Activated effector memory CD4-positive, alpha-beta T cell treated with Interleukin-2 at 50 U/mL for 16 hours (primary cell): Measurements from ENCODE around the gene KCNH2.
"Not testable (repeated sequence)": the region's sequence is repeated elsewhere in the genome, so short reads cannot be mapped to it uniquely, and the experiment has no call there.

Experiments
- DNase-seq: peaks from one replicate; pipeline ENCODE4 v3.0.0-alpha.2; 2020

The KCNH2 gene, protein sequence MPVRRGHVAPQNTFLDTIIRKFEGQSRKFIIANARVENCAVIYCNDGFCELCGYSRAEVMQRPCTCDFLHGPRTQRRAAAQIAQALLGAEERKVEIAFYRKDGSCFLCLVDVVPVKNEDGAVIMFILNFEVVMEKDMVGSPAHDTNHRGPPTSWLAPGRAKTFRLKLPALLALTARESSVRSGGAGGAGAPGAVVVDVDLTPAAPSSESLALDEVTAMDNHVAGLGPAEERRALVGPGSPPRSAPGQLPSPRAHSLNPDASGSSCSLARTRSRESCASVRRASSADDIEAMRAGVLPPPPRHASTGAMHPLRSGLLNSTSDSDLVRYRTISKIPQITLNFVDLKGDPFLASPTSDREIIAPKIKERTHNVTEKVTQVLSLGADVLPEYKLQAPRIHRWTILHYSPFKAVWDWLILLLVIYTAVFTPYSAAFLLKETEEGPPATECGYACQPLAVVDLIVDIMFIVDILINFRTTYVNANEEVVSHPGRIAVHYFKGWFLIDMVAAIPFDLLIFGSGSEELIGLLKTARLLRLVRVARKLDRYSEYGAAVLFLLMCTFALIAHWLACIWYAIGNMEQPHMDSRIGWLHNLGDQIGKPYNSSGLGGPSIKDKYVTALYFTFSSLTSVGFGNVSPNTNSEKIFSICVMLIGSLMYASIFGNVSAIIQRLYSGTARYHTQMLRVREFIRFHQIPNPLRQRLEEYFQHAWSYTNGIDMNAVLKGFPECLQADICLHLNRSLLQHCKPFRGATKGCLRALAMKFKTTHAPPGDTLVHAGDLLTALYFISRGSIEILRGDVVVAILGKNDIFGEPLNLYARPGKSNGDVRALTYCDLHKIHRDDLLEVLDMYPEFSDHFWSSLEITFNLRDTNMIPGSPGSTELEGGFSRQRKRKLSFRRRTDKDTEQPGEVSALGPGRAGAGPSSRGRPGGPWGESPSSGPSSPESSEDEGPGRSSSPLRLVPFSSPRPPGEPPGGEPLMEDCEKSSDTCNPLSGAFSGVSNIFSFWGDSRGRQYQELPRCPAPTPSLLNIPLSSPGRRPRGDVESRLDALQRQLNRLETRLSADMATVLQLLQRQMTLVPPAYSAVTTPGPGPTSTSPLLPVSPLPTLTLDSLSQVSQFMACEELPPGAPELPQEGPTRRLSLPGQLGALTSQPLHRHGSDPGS

DNA sequence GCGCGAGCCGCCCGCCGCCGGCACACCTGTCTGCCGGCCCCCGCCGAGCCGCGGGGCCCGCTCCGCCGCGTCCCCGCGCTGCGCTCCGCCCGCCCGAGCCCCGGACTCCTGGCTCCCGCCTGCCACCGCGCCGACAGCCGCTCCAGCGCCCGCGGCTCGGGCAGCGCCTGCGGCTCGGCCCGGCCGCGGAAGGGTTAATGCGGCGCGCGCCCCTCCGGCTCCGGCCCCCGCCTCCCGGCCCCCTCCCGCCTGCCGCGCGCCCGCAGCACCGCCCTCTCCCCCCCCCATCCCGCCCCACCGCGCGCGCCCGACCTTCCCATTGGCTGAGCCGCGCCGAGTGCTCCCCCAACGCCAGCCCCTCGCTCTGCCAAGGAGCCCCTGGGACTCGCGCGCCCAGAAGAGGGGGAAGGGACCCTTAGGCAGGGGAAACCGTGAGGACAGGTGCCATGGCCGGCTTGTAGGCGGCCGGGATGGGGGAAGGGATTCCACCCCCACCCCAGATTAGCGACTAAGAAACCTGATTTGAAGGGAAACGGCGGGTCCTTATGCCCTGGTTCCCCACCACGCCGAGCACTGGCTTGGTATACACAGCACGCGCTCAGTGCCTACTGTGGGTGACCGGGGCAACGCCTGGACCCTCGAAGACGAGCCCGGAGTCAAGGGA is at the start of gene KCNH2:
KCNH2 (minus strand) TSS at position 196 of the 664 bp plus-strand sequence. CDS start 408 bp downstream, outside the sequence.
- no peak for DNase-seq

DNA sequence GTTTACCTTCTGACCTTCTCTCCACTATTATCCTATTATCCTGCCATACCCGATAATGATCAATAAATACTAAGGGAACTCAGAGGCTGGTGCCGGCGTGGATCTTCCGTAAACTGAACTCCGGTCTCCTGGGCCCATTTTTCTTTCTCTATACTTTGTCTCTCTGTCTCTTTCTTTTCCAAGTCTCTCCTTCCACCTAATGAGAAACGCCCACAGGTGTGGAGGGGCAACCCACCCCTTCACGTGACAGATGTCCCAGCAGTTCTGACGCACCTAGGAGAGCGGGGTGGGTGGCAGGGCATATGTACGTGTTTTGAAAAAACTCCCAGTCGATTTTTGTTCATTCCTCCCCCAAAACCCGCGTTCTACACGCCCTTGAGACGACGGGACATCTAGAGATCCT is 49.6 kb upstream of the KCNH2 start:
- not testable (repeated sequence) for DNase-seq

DNA sequence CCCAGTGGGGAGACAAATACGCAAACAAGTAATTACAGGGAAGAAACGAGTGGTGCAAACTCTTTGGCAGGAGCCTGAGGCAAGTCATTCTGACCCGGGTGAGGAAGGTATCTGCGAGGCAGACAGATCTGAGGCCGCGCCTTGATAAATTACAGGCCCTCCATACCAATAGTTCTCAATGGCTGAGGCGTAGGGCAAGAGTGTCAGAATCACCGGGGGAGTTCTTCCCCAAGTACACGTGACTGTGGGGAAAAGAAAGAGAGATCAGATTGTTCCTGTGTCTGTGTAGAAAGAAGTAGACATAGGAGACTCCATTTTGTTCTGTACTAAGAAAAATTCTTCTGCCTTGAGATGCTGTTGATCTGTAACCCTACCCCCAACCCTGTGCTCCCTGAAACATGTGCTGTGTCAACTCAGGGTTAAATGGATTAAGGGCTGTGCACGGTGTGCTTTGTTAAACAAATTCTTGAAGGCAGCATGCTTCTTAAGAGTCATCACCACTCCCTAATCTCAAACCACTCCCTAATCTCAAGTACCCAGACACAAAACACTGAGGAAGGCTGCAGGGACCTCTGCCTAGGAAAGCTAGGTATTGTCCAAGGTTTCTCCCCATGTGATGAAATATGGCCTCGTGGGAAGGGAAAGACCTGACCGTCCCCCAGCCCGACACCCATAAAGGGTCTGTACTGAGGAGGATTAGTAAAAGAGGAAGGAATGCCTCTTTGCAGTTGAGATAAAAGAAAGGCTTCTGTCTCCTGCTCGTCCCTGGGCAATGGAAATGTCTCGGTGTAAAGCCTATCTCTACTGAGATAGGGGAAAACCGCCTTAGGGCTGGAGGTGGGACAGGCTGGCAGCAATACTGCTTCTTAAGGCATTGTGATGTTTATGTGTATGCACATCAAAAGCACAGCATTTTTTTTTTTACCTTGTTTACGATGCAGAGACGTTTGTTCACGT is 48.9 kb upstream of the KCNH2 start:
- not testable (repeated sequence) for DNase-seq

DNA sequence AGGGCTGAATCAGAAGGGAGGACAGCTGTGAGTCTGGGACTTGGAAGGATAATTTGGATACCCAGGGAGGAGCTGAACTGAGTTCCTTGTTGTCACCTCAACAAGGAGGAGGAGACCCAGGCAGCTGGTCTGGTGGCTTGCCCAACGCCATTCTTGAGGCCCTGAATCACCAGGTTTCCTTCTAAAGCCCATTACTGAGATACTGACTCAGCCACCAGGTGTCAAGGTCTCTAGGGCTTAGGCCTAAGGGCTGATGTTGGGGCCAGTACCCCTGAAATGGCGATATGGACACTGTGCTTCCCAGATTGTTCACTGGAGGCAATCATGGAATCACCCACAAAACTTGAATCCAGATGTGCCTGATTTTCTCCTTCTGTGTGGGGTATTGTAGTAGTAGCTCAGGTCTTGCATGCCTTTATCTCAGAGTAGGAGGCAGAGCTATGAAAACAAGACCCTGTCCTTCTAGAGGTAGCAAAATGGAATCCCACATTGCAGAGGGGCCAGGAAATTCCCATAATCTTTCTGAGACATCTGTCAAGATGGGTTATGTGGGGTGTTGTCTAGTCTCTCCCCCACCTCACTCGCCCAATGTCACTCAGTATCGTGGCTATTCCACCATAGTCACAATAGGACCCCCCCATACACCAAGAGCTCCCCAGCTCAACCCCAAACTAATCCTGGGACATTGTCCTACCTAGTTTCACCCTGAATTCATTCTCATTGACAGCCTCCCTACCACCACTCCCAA is 48.0 kb upstream of the KCNH2 start:
- DNase-seq, result no peak

DNA sequence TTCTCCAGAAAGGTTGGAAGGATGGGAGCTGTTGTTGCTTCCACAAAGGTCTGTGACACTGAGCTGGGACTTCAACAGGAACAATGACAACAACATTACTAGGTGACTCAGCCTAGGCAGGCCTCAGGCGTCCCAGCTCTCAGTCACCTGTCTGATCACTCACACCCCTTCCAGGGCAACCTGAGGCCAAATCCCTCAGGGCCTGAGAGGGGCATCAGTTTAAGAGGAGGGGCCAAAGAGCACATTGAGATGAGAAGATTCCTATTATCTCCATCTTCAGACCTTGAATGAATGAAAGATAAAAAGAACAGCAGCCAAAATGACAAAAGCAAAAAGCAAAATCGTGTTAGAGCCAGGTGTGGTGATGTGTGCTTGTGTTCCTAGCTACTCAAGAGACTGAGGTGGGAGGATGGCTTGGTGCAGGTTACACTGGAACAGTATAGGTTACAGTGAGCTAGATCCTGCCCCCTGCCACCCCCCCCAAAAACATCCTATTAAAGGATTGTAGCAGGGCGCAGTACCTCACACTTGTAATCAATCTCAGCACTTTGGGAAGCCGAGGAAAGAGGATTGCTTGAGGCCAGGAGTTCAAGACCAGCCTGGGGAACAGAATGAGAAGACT is 46.4 kb upstream of the KCNH2 start, which contains the start of gene ATG9B:
ATG9B (minus strand) TSS at position 60 of the 622 bp plus-strand sequence. CDS start 71 bp downstream, outside the sequence.
- no peak for DNase-seq

DNA sequence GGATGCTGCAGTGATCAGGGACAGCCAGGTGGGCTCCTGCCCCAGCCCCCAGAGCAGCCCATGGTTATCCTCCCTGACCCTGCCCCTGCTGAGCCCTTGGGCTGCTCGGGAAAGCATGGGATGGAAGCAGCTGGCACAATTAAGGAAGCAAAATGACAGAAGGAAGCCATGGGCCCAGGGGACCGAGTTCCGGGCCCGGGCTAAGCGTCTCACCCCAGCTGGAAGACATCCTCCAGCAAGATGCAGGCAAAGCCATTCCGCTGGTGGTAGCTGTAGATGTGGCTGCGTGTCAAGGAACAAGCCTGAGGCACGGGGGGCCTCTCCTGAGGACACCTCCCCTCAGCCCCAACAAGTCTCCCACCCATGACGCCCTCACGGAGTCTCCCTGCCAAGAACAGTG is 45.1 kb upstream of the KCNH2 start:
- DNase-seq, result no peak

DNA sequence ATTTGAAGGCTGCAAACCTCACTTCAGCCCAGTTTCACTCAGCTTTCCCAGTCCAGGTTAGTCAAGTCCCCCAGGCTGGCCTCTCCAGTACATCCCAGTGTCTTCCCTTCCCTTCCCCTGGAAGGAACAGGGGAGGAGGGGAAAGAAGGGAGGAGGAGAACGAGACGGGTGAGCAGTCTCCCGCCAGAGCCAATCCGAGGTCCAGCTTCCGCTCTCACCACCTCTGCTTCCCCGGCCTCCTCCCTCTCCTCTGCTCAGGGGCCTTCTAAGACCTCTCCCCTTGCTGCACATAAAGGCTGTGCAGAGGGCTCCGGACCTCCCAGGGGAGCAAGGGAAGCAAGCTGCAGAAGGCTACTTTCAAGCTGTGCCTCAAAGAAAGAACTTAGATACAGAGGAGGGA is 42.1 kb upstream of the KCNH2 start:
- DNase-seq, result no peak

DNA sequence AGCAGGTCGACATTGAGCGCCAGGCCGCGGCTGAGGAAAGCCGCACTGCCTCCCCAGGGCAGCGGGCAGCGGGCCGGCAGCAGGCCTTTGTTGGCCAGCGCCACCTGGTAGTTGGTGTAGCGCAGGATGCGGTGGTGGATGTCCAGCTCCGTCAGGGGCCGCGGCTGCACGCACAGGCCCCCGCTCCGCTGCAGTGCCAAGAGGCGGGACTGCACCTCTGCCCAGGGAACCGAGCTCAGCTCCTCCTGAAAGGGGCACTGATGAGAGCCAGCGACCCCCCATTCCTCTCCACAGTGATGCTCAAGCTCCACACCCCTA is 41.0 kb upstream of the KCNH2 start:
- DNase-seq, result no peak

DNA sequence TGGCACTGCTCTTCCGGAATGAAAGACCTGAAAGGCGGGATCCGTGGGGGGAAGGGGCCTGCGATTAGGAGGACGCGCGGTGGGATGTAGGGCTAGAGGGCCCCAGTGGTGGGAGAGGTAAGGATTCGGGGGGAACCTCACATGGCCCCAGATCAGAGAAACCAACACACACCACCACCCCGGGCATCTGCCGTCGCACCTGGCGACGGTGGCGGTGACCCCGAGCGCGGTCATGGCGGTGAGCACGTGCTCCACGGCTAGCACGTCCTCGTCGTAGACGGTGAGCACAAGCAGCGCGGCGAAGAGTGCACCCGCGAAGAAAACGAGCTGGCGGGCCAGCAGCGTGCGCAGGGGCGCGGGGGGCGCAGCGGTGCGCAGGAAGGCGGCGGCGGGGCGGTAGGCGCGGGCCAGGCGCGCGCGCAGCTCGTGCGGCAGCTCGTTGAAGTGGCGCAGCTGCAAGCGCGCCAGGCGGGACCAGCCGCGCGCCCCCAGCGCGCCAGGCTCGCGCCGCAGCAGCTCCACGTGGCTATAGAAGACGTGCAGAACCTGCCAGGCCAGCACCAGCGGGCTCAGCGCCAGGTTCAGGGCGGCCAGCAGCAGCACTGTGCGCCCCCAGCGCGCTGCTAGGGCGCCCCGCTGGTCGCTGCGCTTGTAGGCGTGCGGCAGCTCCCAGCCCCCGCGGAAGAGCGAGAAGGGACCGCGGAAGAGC is 40.5 kb upstream of the KCNH2 start:
- DNase-seq, result peak; percentile 30

DNA sequence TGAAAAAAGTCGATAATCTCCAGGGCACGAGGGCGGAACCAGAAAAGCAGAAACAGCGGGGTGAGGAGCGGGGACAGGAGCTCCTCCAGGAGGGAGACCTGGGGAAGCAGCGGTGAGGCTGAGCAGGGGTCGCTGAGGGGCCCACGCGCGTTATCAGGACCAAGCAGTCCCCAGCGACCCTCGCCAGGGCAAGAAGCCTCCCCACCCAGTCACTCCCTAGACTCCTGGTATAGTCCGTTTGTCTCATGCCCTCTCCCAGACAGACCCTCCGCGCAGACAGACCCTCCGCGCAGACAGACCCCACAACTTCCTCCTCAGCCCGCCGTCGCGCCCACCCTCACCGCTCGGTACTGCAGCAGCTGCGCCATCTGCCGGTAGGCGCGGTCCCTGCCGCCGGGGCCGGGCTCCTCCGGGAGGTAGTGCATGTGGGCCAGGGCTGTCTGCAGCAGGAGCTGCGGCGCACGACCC is 39.9 kb upstream of the KCNH2 start:
- peak; percentile 67 for DNase-seq

DNA sequence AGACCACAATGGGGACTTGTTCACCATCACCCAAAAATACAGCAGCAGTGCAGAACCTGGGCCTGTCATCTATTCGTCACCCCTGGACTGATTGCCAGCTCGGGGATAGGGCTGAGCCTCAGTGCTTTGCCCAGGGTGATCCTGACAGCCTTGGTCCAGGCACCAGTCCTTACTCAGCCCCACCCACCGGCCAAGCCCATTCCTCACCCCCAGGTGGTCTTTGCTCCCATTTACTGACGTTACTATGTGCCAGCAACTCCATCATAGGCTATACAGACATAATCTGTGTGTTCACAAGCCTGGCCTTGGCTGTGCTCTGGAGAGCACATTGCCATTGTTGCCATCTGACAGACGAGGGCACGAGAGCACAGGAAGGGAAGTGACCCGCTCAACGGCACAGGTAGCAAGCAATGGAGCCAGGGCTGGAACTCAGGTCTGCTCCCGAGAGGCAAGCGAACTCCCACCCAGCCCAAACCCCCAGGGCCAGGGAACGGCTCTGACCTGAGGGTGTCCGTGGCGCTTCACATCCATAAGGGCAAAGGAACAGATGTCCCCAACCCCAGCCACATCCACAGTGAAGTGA is 39.3 kb upstream of the KCNH2 start:
- no peak for DNase-seq

DNA sequence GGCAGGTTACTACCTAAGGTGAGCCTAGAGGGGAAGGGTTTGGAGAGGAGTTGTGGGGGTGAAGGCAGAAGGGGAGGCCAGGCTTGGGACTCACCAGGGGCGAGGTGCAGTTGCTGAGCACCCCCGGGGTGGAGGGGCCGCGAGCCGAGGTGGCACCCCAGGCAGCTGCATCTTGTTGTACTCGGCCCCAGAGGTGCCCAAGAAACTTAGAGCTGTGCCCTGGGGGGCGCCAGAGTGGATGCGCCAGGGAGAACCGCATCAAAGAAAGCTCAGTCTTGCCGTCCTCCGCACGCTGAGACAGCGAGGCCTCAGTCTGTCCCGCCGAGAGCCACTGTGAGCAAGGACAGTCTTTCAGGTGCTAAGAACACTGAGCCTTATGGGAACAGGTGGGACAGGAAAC is 38.8 kb upstream of the KCNH2 start:
- no peak for DNase-seq

DNA sequence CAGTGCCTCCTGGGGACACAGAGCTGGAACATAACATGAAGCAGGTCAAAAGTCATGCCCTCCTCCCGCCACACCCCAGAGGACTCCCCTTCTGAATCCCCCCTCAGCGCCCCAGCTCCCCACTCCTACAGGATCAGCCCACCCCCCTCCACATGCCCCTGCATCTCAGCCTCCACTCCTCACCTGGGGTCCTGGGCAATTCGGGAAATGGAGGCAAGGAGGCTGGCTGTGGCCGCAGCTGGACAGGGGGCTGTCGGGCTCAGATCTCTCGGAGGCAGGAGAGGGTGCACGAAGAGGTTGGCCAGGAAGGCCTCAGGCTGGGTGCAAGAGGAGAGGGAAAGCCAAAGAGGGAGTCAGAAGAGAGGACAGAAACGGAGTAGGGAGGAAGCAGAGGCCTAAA is 38.4 kb upstream of the KCNH2 start:
- DNase-seq, result no peak

DNA sequence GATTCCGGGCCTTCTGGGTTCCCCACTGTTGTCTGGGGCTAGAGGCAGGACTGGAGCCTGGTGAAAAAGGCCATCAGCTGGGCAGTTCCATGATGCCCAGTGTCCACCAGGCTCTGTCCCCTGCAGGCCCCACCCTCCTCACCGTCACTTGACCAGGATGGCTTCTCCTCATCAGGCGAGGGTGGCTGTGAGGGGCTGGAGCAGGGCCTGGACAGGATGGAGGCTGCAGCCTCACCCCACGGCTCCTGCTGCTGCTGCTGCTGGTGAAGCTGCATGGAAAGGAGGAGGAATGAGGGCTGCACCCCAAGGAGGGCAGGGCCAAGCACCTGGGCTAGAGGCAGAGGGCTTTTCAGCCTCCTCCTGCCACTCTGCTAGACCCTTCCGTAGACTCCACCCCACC is 37.8 kb upstream of the KCNH2 start:
- no peak for DNase-seq

DNA sequence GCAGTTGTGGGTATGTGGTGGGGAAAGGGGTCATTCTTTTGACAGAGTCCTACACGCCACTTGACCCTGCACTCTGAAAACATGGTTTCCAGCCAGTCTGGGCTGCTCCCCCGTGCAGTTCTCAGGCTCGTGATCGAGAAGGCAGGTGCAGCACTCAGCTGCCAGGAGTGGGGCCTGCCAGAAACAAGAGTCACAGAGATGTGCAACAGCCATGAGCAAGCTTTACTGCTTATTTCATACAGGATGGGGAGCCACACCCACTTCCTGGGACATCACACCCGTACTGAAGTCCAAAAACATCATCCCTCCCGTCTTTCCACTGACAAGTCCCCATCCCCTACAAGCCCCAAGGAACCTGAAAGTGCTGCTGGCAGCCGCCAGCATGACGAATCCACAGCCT is 36.8 kb upstream of the KCNH2 start:
- DNase-seq, result no peak

DNA sequence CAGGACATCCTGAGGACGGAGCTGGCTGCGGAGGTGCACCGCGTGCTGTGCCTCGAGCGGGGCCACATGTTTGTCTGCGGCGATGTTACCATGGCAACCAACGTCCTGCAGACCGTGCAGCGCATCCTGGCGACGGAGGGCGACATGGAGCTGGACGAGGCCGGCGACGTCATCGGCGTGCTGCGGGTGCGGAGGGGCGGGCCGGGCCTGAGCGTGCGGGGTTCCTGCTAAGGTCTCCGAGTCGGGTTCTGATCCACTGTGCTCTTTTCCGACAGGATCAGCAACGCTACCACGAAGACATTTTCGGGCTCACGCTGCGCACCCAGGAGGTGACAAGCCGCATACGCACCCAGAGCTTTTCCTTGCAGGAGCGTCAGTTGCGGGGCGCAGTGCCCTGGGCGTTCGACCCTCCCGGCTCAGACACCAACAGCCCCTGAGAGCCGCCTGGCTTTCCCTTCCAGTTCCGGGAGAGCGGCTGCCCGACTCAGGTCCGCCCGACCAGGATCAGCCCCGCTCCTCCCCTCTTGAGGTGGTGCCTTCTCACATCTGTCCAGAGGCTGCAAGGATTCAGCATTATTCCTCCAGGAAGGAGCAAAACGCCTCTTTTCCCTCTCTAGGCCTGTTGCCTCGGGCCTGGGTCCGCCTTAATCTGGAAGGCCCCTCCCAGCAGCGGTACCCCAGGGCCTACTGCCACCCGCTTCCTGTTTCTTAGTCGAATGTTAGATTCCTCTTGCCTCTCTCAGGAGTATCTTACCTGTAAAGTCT is 35.8 kb upstream of the KCNH2 start:
- DNase-seq, result peak; percentile 81

DNA sequence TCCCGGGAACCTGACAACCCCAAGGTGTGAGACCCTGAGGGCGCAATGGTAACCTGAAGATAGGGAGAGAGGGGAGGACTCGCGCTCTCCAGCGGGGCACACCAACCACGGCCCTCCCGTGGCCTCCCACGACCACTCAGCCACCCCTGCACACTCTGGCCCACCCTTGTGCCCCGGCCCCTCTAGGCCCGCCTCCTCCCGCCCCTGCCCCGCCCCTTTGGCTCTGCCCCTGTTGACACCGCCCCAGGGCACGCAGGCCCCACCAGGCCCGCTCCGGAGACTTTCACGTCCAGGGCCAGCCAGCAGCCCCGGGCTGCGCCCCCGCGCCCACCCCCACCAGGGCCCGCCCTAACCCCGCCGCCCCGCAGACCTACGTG is 35.2 kb upstream of the KCNH2 start:
- DNase-seq, result no peak

DNA sequence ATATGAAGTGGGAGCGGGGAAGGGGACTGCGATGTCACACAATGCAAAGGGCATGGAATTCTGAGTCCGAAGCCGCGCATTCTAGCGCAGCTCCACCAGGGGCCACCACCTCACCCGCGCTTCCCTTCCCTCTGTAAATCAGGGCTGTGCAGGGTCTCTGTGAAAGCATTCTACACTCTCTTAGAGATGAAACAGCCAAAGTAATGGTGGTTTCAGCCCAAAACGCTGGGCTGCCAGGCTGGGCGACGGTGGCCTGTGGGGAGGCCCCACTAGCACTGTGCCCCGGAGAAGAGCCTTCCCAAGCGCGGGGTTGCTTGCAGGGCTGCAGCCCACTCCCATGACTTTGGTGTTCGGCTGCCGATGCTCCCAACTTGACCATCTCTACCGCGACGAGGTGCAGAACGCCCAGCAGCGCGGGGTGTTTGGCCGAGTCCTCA is 34.8 kb upstream of the KCNH2 start:
- DNase-seq, result no peak
